GM21528 (cell line): Measurements from ENCODE around the gene FAM120B.
A peak's percentile ranks its signal among the peaks of the same experiment; 100 is the strongest.

Experiments
- ATAC-seq: cut with Tn5 transposase; IDR thresholded peaks from one replicate; pipeline ENCODE4 v1.9.1; 2021; ENCODE audit warnings: mild to moderate bottlenecking, moderate library complexity; ENCODE audit not compliant: unreplicated experiment, low FRiP score

Gene FAM120B

GRCh38 chr6:170284866-170285469 is 21.6 kb upstream of the FAM120B start:
- no peak for ATAC-seq

- ATAC-seq, result no peak
Measured at GRCh38 chr6:170285482-170285881, 21.1 kb upstream of the FAM120B start.

GRCh38 chr6:170286246-170286933 is 20.2 kb upstream of the FAM120B start:
- ATAC-seq, result no peak

GRCh38 chr6:170286934-170287265 is 19.7 kb upstream of the FAM120B start:
- no peak for ATAC-seq

GRCh38 chr6:170287371-170287876 is 19.1 kb upstream of the FAM120B start:
- ATAC-seq, result no peak

GRCh38 chr6:170288091-170288631 is 18.4 kb upstream of the FAM120B start:
- ATAC-seq, result no peak

GRCh38 chr6:170288852-170289179 is 17.7 kb upstream of the FAM120B start:
- no peak for ATAC-seq

GRCh38 chr6:170289180-170289931 is 17.2 kb upstream of the FAM120B start:
- ATAC-seq, result no peak

- no peak for ATAC-seq
Measured at GRCh38 chr6:170289951-170290295, 16.6 kb upstream of the FAM120B start.

- no peak for ATAC-seq
Measured at GRCh38 chr6:170290296-170291128, 16.0 kb upstream of the FAM120B start, which contains the start of gene DLL1. Gene DLL1, minus strand, starts transcription at chr6:170291078. Its CDS starts 939 bp downstream, at chr6:170290139.

GRCh38 chr6:170291271-170292110 is 15.1 kb upstream of the FAM120B start:
- ATAC-seq, result peak; percentile 32

- no peak for ATAC-seq
Measured at GRCh38 chr6:170292111-170292406, 14.5 kb upstream of the FAM120B start.

- no peak for ATAC-seq
Measured at GRCh38 chr6:170292407-170293158, 14.0 kb upstream of the FAM120B start.

GRCh38 chr6:170293341-170294231 is 13.0 kb upstream of the FAM120B start:
- no peak for ATAC-seq

- ATAC-seq, result no peak
Measured at GRCh38 chr6:170294298-170294730, 12.2 kb upstream of the FAM120B start.

GRCh38 chr6:170294813-170295509 is 11.6 kb upstream of the FAM120B start:
- ATAC-seq, result no peak
